CD4-positive, alpha-beta memory T cell (primary cell): ENCODE data around the gene INPP5A. TPM values are rescaled to one million over a fixed set of nuclear protein-coding genes. Genes with fewer than 3 reads are reported as not detected.

Experiments used
- CTCF ChIA-PET: fragments of 350-600 bp; sonication (Branson Sonifier 250); formaldehyde crosslinking; loops from one replicate; lab custom pipeline; 2021; ENCODE audit warnings: inconsistent platforms; ENCODE audit not compliant: partially characterized antibody; lab: Charles Lee
- POLR2A ChIA-PET: fragments of 350-600 bp; sonication (Branson Sonifier 250); formaldehyde crosslinking; loops from one replicate; lab custom pipeline; 2021; ENCODE audit not compliant: partially characterized antibody; lab: Charles Lee
- DNase-seq, 5 donors: peaks; one replicate each; pipeline versions ENCODE4 v3.0.0 to v3.0.0-alpha.2; 2020 to 2022; ENCODE audit warnings: mixed read lengths in 1 of 5
- H3K27ac ChIP-seq: one replicate; pipeline ENCODE4 v1.7.0; 2013; ENCODE audit warnings: low read depth, low read length
- H3K27me3 ChIP-seq: 2 replicates; pipeline ENCODE4 v1.7.0; 2013; ENCODE audit warnings: mild to moderate bottlenecking, low read length, moderate library complexity; ENCODE audit not compliant: insufficient read depth
- H3K36me3 ChIP-seq: 2 replicates; pipeline ENCODE4 v1.7.0; 2013; ENCODE audit warnings: mild to moderate bottlenecking, low read length, moderate library complexity; ENCODE audit not compliant: insufficient read depth
- H3K4me1 ChIP-seq: 2 replicates; pipeline ENCODE4 v1.7.0; 2013; ENCODE audit warnings: mild to moderate bottlenecking, low read length, moderate library complexity; ENCODE audit not compliant: insufficient read depth
- H3K4me3 ChIP-seq, 2 donors: one replicate each; pipeline ENCODE4 v1.7.0; 2013; ENCODE audit warnings: low read length in 2 of 2, mild to moderate bottlenecking in 1 of 2
- H3K9me3 ChIP-seq, 2 donors: one replicate each; pipeline ENCODE4 v1.7.0; 2013; ENCODE audit warnings: low read length in 2 of 2, control low read depth in 1 of 2; ENCODE audit not compliant: control insufficient read depth in 1 of 2
- H3K27ac Mint-ChIP-seq, 7 donors: one replicate each; pipeline ENCODE4 v1.8.0; 2020 to 2021; ENCODE audit warnings: mixed read lengths in 7 of 7, mild to moderate bottlenecking in 6 of 7, inconsistent platforms in 3 of 7, moderate library complexity in 3 of 7
- H3K27me3 Mint-ChIP-seq, 2 donors: one replicate each; pipeline ENCODE4 v1.8.0; 2020 to 2021; ENCODE audit warnings: mixed read lengths in 2 of 2
- H3K36me3 Mint-ChIP-seq, 2 donors: one replicate each; pipeline ENCODE4 v1.8.0; 2020 to 2021; ENCODE audit warnings: mixed read lengths in 2 of 2, inconsistent platforms in 1 of 2, mild to moderate bottlenecking in 1 of 2
- H3K4me1 Mint-ChIP-seq, 4 donors: one replicate each; pipeline ENCODE4 v1.8.0; 2020 to 2021; ENCODE audit warnings: mixed read lengths in 4 of 4, mild to moderate bottlenecking in 1 of 4
- H3K4me3 Mint-ChIP-seq, 8 donors: one replicate each; pipeline ENCODE4 v1.8.0; 2020 to 2021; ENCODE audit warnings: mixed read lengths in 8 of 8, mild to moderate bottlenecking in 7 of 8, moderate library complexity in 6 of 8, inconsistent platforms in 3 of 8
- H3K9me3 Mint-ChIP-seq, 8 donors: one replicate each; pipeline ENCODE4 v1.8.0; 2020 to 2021; ENCODE audit warnings: mixed read lengths in 8 of 8, mild to moderate bottlenecking in 5 of 8, inconsistent platforms in 3 of 8, moderate library complexity in 1 of 8
- intact Hi-C: fragments of 100-400 bp; cut with micrococcal nuclease; formaldehyde crosslinking; loops from one replicate; pipeline ENCODE4 v1.15.1; 2023
- polyA plus RNA-seq, 2 donors: library from polyadenylated mRNA; unstranded; fragments of 300-500 nt; fragmentation: Illumina TruSeq; gene quantifications; one replicate each; pipeline ENCODE4 v1.2.3, GENCODE V29; 2021
- total RNA-seq, 2 experiments: library from RNA; stranded (reverse); gene quantifications; one replicate each; pipeline ENCODE4 v1.2.3, GENCODE V29; 2021

INPP5A gene
- total and polyA plus RNA-seq, 4 experiments from 2014 or later: 0.61 to 19.3 (median 10.8) TPM

DNA sequence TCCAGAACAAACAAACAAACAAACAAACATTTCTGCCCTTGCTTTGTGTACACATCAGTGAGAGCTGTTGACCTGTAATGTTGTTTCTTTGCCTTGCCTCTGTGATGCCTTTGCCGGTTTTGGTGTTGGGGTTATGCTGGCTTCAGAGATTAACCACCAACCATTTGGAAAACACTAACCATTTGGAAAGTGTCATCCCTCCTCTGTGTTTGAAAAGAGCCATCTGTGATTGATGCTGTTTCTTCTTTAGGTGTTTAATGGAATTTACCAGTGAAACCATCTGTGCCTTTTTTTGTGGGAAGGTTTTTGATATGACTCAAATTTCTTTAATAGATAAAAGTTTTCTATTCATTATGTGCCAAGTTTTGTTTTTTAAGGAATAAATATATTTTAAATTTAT lies 46.5 kb downstream of the INPP5A start:
- Mint-ChIP-seq H3K27me3 (no peaks in the 10 kb centered on the region), H3K4me3 (no peak overlapping the region), H3K9me3 (no peaks in the 10 kb centered on the region), H3K36me3 (peaks cover 2 to 14% of the 10 kb centered on the region in 2 donors), H3K4me1 (peaks cover 27 to 50% (median 38%) of the 10 kb centered on the region in 4 donors), H3K27ac (peak overlapping the region in 1 of 7 donors; percentile 80)
- DNase-seq: no peak
- no peaks in the 10 kb centered on the region for H3K36me3 ChIP-seq
- H3K9me3 ChIP-seq: no peaks in the 10 kb centered on the region
- CTCF ChIA-PET: no interaction called here
- intact Hi-C loops: no loop called here
- POLR2A ChIA-PET: no interaction called here
- no peaks in the 10 kb centered on the region for H3K27me3 ChIP-seq
- H3K4me3 ChIP-seq: no peak overlapping the region
- no peak overlapping the region for H3K27ac ChIP-seq
- peaks cover 10% of the 10 kb centered on the region for H3K4me1 ChIP-seq

DNA sequence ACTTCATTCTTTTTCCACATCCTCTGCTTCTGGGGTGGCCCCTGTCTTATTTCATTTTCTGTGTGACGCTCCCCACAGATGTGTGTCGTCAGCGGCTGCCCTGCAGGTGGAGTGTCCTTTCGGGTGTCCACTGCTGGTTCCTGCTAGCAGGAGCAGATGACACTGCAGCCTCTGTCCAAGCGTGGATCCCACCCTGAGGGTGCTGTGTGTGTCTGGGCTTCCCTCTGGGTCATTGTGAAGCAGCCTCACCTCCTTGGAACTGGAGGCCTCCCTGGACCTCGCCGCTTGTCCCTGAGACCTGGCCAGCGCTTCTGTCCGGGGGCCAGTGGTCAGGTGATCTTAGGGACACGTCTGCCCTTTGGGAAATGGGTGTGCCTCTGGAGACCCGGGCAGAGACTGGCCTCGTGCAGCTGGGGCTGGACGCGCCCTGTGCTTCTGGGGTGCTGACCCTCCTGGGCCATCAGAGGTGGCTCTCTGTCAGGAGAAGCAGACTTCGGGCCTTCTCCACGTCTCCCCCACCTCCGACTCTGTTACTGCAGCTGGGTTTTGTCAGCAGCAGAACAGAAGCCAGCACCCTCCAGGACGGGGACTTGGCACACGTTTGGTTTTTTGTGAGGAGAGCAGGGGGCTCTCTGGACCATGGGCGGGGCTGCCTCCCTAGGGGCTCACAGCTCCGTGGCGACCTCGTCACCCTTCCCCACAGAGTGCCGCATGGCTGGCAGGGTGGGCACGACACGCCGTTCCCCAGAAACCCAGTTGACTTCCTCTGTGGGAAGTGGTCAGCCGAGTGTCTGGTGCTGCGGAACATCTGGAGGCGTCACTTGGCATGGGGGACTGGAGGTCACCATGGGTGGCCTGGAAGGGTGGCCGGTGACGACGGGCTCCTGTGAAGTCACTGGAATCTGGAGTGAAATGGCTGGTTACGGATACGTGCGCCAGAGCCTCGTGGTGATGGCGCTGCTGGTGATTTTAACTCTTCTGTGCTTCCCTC lies 48.4 kb downstream of the INPP5A start:
- no peak for DNase-seq
- intact Hi-C loops: no loop called here
- peaks cover 25 to 60% (median 38%) of the 10 kb centered on the region in 4 donors for H3K4me1 Mint-ChIP-seq
- Histone ChIP-seq H3K27me3 (no peaks in the 10 kb centered on the region), H3K9me3 (no peaks in the 10 kb centered on the region), H3K4me3 (no peak overlapping the region), H3K4me1 (peaks cover 10% of the 10 kb centered on the region), H3K27ac (no peak overlapping the region), H3K36me3 (no peaks in the 10 kb centered on the region)
- H3K27ac Mint-ChIP-seq: peak overlapping the region in 2 of 7 donors; percentile 44 to 66
- H3K4me3 Mint-ChIP-seq: peak overlapping the region in 1 of 8 donors; percentile 3
- ChIA-PET CTCF (no interaction called here), POLR2A (no interaction called here)
- H3K36me3 Mint-ChIP-seq: peaks cover 2 to 7% of the 10 kb centered on the region in 2 donors
- H3K9me3 Mint-ChIP-seq: no peaks in the 10 kb centered on the region
- no peaks in the 10 kb centered on the region for H3K27me3 Mint-ChIP-seq

DNA sequence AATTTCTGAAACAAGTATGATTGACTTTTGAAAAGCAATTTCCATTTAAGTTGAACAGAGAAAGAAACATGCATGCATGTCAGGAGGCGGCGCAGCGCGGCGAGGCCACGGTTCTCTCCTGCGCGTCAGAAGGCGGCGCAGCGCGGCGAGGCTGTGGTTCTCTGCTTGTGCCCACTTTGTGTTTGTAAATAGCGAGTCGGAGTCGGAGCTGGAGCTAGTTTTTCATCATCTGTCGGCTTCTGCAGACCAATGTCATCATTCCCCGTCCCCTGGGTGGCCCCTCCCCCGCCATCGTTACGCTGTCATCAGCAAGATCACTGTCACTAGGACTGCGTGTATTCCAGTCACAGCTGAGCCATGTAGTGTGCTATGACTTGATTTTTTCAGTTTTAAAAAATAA lies 49.2 kb downstream of the INPP5A start:
- H3K4me3 Mint-ChIP-seq: peak overlapping the region in 1 of 8 donors; percentile 3
- H3K4me1 Mint-ChIP-seq: peaks cover 23 to 67% (median 41%) of the 10 kb centered on the region in 4 donors
- no peak overlapping the region for H3K27ac ChIP-seq
- CTCF ChIA-PET: no interaction called here
- POLR2A ChIA-PET: no interaction called here
- peaks cover 10% of the 10 kb centered on the region for H3K4me1 ChIP-seq
- no peaks in the 10 kb centered on the region for H3K9me3 Mint-ChIP-seq
- H3K4me3 ChIP-seq: no peak overlapping the region
- peaks cover 0 to 8% of the 10 kb centered on the region in 2 donors for H3K36me3 Mint-ChIP-seq
- H3K27me3 Mint-ChIP-seq: no peaks in the 10 kb centered on the region
- no peak for DNase-seq
- no peaks in the 10 kb centered on the region for H3K27me3 ChIP-seq
- H3K36me3 ChIP-seq: no peaks in the 10 kb centered on the region
- intact Hi-C loops: no loop called here
- peak overlapping the region in 1 of 7 donors; percentile 44 for H3K27ac Mint-ChIP-seq
- H3K9me3 ChIP-seq: no peaks in the 10 kb centered on the region

DNA sequence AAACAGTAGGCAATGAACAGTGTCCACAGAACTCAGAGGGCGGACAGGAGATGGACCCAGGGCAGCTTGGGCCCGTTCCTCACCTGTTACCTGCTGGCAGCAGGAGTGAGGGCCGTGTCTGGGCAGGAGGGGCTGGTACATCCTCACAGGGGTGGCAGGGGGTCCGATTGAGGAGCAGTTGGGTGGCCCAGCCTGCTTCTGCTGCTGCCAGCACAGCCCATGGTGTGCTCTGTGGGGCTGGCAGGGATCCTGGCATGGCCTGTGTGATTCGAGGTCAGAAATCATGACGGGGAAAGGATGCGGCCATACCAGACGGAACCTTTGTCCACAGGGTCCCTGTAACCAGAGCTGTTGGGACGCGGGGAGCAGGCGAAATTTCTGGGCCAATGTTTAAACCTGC lies 49.6 kb downstream of the INPP5A start:
- Histone ChIP-seq H3K27ac (no peak overlapping the region), H3K36me3 (no peaks in the 10 kb centered on the region), H3K9me3 (no peaks in the 10 kb centered on the region), H3K4me3 (no peak overlapping the region), H3K27me3 (no peaks in the 10 kb centered on the region), H3K4me1 (peaks cover 10% of the 10 kb centered on the region)
- intact Hi-C loops: no loop called here
- Mint-ChIP-seq H3K4me3 (peak overlapping the region in 1 of 8 donors; percentile 57), H3K27ac (no peak overlapping the region), H3K9me3 (no peaks in the 10 kb centered on the region), H3K36me3 (peaks cover 0 to 13% of the 10 kb centered on the region in 2 donors), H3K4me1 (peaks cover 23 to 71% (median 44%) of the 10 kb centered on the region in 4 donors), H3K27me3 (no peaks in the 10 kb centered on the region)
- POLR2A ChIA-PET: no interaction called here
- CTCF ChIA-PET: no interaction called here
- DNase-seq: no peak

DNA sequence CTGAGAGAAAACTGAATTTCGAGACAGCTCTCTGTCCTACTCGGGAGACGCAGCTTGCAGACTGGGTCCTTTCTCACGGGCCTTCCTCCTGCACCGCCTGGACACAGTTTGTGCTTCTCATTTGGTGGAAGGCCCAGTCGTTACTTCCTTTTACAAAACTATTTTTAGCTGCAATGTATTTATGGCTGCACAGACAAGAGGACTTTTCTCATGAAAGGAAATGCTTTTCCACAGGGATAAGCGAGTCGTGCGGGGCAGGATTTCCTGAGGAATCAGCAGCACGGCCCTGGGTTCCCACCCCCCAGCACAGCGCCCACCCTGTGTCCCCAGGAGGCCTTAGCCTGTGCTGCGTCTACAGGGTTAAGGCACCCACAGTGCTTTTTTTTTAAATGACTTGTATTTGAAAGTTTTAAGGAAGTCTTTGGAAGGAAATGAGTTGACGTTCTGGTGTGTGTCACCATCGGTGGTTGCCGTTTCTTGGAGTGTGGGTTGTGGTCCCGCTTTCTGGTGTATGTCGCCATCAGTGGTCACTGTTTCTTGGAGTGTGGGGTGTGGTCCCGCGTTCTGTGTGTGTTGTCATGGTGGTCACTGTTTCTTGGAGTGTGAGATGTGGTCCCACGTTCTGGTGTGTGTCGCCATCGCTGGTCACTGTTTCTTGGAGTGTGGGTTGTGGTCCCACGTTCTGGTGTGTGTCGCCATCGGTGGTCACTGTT lies 50.9 kb downstream of the INPP5A start:
- DNase-seq: no peak
- Mint-ChIP-seq H3K27me3 (no peaks in the 10 kb centered on the region), H3K27ac (peak overlapping the region in 5 of 7 donors; percentile 14 to 73 (median 53)), H3K36me3 (peaks cover 0 to 14% of the 10 kb centered on the region in 2 donors), H3K9me3 (peaks cover 0 to 4% (median 0%) of the 10 kb centered on the region in 8 donors), H3K4me1 (peaks cover 19 to 72% (median 46%) of the 10 kb centered on the region in 4 donors), H3K4me3 (peak overlapping the region in 5 of 8 donors; percentile 2 to 54 (median 15))
- ChIA-PET CTCF (no interaction called here), POLR2A (no interaction called here)
- H3K27ac ChIP-seq: no peak overlapping the region
- intact Hi-C loops: no loop called here
- no peak overlapping the region for H3K4me3 ChIP-seq
- no peaks in the 10 kb centered on the region for H3K9me3 ChIP-seq
- no peaks in the 10 kb centered on the region for H3K27me3 ChIP-seq
- no peaks in the 10 kb centered on the region for H3K36me3 ChIP-seq
- H3K4me1 ChIP-seq: peaks cover 19% of the 10 kb centered on the region

DNA sequence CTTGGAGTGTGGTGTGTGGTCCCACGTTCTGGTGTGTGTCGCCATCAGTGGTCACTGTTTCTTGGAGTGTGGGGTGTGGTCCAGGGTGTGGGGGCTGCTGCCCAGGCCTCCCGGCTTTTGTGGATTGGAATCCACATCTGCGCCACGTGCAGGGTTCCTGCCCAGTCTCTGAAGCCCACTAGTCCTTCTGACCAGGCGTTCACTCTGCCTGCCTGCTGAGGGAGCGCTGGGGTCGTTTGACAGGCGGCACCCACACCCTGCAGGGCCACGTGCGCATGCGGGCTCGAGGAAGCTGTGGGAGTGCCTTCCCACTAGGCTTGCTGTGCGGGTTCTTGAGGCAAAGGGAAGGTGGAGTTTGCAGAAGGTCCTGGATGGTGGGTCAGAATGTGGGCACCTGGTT lies 51.4 kb downstream of the INPP5A start:
- Histone ChIP-seq H3K27ac (no peak overlapping the region), H3K4me1 (peaks cover 25% of the 10 kb centered on the region), H3K36me3 (no peaks in the 10 kb centered on the region), H3K27me3 (no peaks in the 10 kb centered on the region), H3K4me3 (no peak overlapping the region), H3K9me3 (no peaks in the 10 kb centered on the region)
- ChIA-PET POLR2A (no interaction called here), CTCF (no interaction called here)
- H3K36me3 Mint-ChIP-seq: peaks cover 0 to 14% of the 10 kb centered on the region in 2 donors
- peak overlapping the region in 1 of 7 donors; percentile 53 for H3K27ac Mint-ChIP-seq
- peak overlapping the region in 1 of 8 donors; percentile 31 for H3K4me3 Mint-ChIP-seq
- H3K27me3 Mint-ChIP-seq: no peaks in the 10 kb centered on the region
- peaks cover 0 to 4% (median 0%) of the 10 kb centered on the region in 8 donors for H3K9me3 Mint-ChIP-seq
- intact Hi-C loops: no loop called here
- DNase-seq: no peak
- peaks cover 24 to 75% (median 52%) of the 10 kb centered on the region in 4 donors for H3K4me1 Mint-ChIP-seq

DNA sequence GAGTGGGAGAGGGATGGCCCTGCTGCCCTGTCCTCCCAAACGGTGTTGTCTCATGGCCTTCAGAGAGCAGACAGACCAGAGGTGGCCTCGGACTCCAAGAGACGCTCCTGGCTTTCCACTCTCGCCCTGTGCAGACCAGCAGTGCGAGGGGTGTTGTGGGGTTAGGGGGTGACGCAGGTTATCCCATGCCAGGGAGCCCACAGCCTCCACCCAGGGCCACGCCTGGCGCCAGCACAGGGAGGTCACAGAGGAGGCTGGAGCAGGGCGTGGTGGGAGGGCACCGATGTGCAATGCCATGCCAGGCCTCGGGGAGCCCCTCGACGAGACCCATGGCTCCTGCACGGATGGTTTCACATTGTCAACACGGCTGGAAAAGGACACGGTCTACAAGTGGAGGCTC lies 52.1 kb downstream of the INPP5A start:
- H3K27me3 Mint-ChIP-seq: no peaks in the 10 kb centered on the region
- H3K4me3 Mint-ChIP-seq: no peak overlapping the region
- H3K4me1 Mint-ChIP-seq: peaks cover 31 to 79% (median 58%) of the 10 kb centered on the region in 4 donors
- Histone ChIP-seq H3K4me3 (no peak overlapping the region), H3K36me3 (no peaks in the 10 kb centered on the region), H3K4me1 (peaks cover 31% of the 10 kb centered on the region), H3K9me3 (no peaks in the 10 kb centered on the region), H3K27me3 (no peaks in the 10 kb centered on the region), H3K27ac (no peak overlapping the region)
- H3K27ac Mint-ChIP-seq: no peak overlapping the region
- peaks cover 0 to 14% of the 10 kb centered on the region in 2 donors for H3K36me3 Mint-ChIP-seq
- CTCF ChIA-PET: no interaction called here
- DNase-seq: no peak
- POLR2A ChIA-PET: no interaction called here
- intact Hi-C loops: no loop called here
- peaks cover 0 to 4% (median 0%) of the 10 kb centered on the region in 8 donors for H3K9me3 Mint-ChIP-seq
